GM21723 (cell line): ENCODE data around the gene APOL2.
A peak's percentile ranks its signal among the peaks of the same experiment; 100 is the strongest.
"Not testable (repeated sequence)": the region's sequence is repeated elsewhere in the genome, so short reads cannot be mapped to it uniquely, and the experiment has no call there.

Source experiments
- ATAC-seq: cut with Tn5 transposase; IDR thresholded peaks from one replicate; pipeline ENCODE4 v1.9.1; 2021; ENCODE audit warnings: mild to moderate bottlenecking, moderate library complexity; ENCODE audit not compliant: unreplicated experiment

The APOL2 gene

GRCh38 chr22:36239401-36240171 is at the start of gene APOL2:
TSS of gene APOL2 (minus strand) at chr22:36239527. CDS start at chr22:36233162, 6,365 bp downstream.
- ATAC-seq = peak; percentile 86

- ATAC-seq = no peak
Observed at GRCh38 chr22:36288571-36289405, 49.5 kb upstream of the APOL2 start.

- no peak for ATAC-seq
Observed at GRCh38 chr22:36287881-36288515, 48.7 kb upstream of the APOL2 start.

- ATAC-seq = no peak
Observed at GRCh38 chr22:36286096-36286957, 47.0 kb upstream of the APOL2 start.

- ATAC-seq = no peak
Observed at GRCh38 chr22:36285545-36285944, 46.2 kb upstream of the APOL2 start.

- ATAC-seq = no peak
Observed at GRCh38 chr22:36285017-36285416, 45.7 kb upstream of the APOL2 start.

GRCh38 chr22:36284171-36284571 is 44.8 kb upstream of the APOL2 start:
- ATAC-seq = no peak

- ATAC-seq = no peak
Observed at GRCh38 chr22:36282328-36282831, 43.1 kb upstream of the APOL2 start.

GRCh38 chr22:36281781-36282327 is 42.5 kb upstream of the APOL2 start:
- ATAC-seq = no peak

- ATAC-seq = no peak
Observed at GRCh38 chr22:36280379-36280778, 41.1 kb upstream of the APOL2 start.

GRCh38 chr22:36279219-36279666 is 39.9 kb upstream of the APOL2 start:
- no peak for ATAC-seq

- ATAC-seq = no peak
Observed at GRCh38 chr22:36277482-36278291, 38.4 kb upstream of the APOL2 start.

GRCh38 chr22:36274531-36274930 is 35.2 kb upstream of the APOL2 start:
- ATAC-seq = no peak

GRCh38 chr22:36271951-36272350 is 32.6 kb upstream of the APOL2 start:
- not testable (repeated sequence) for ATAC-seq

- not testable (repeated sequence) for ATAC-seq
Observed at GRCh38 chr22:36271231-36271630, 31.9 kb upstream of the APOL2 start.

- ATAC-seq = no peak
Observed at GRCh38 chr22:36267896-36268485, 28.7 kb upstream of the APOL2 start.

GRCh38 chr22:36267058-36267457 is 27.7 kb upstream of the APOL2 start:
- ATAC-seq = no peak

- not testable (repeated sequence) for ATAC-seq
Observed at GRCh38 chr22:36263886-36264664, 24.7 kb upstream of the APOL2 start.
